GM19395 (cell line): ENCODE data around the gene CKAP5.
A peak's percentile ranks its signal among the peaks of the same experiment; 100 is the strongest.

ENCODE experiments used
- ATAC-seq: cut with Tn5 transposase; IDR thresholded peaks from one replicate; pipeline ENCODE4 v1.9.1; 2021; ENCODE audit warnings: mild to moderate bottlenecking, moderate library complexity; ENCODE audit not compliant: unreplicated experiment

The CKAP5 gene

DNA sequence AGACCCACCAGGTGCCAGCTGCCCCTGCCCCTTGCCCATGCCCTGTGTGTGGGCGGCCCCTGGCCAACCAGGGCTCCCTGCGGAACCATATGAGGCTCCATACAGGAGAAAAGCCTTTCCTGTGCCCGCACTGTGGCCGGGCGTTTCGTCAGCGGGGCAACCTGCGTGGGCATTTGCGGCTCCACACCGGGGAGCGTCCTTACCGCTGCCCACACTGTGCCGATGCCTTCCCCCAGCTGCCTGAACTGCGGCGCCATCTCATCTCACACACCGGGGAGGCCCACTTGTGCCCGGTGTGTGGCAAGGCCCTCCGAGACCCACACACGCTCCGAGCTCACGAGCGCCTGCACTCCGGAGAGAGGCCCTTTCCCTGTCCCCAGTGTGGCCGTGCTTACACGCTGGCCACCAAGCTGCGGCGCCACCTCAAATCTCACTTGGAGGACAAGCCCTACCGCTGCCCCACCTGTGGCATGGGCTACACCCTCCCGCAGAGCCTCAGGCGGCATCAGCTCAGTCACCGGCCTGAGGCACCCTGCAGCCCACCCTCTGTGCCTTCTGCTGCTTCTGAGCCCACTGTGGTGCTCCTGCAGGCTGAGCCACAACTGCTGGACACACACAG lies 140.9 kb downstream of the CKAP5 start:
- no peak for ATAC-seq

DNA sequence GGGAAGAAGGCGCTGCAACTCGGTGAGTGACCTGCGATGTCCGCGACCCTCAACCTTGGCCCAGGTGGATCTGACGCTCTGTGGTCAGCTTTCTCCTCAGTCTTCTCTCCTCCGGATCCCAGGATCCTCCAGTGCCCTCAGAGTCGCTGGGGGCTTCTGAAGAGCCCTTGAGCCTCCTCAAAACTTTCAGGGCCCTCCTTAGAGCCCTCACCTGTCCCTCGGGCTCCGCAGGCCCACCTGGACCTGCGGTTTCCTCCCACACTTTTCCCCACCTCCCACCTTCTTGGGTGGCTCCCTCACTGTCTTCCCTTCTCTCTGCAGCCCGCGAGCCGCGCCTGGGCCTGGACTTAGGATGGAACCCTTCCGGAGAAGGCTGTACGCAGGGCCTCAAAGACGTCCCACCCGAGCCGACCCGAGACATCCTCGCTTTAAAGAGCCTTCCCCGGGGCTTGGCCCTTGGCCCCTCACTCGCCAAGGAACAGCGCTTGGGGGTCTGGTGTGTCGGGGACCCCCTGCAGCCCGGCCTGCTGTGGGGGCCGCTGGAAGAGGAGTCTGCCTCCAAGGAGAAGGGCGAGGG lies 144.9 kb downstream of the CKAP5 start:
- peak; percentile 2 for ATAC-seq

DNA sequence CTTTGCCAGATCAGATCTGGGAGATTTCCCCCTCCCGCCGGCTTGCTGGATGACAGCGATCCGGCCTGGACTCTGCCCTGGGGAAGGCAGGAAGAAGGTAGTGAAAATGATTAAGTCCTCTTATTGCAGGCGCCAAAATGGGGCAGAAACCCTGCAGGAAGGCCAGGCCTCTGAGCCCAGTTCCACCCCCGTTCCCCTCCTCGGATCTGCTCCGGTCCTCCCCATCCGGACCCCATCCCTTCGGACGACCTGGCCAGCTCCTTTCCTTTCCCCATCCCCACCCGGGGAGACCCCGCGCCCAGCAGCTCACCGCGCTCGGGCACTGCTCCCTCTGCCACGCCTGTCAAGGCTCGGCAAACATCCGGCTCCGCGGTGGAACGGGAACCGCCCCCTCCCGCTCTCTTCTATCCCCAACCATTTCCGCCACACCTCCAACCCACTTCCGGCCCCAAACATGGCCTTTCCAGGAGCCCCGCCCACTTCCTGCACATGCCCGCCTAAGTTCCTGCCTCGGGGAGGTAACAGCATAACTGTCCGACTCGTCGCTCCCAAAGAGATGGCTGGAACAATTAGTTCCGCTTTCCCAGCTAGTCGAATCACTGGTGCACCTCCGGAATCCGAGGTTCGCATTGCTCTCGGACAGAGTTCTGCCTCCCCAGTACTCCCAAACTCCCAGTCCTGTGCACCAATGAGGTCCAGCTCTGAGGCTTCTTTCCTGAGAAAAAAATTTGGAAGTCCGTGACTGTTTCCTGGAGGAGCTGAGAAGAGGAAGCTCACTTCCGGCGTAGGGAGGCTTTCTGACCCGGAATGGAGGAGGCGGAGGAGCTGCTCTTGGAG lies 145.6 kb downstream of the CKAP5 start, which contains the start of the genes ARHGAP1 and ZNF408:
Gene ARHGAP1 (minus strand): TSS at position 379 of the 837 bp plus-strand sequence. CDS start 4,512 bp downstream, outside the sequence.
Gene ZNF408 (plus strand): TSS at position 791 of the 837 bp plus-strand sequence. CDS start 17 bp downstream, at position 808.
- peak; percentile 90 for ATAC-seq

DNA sequence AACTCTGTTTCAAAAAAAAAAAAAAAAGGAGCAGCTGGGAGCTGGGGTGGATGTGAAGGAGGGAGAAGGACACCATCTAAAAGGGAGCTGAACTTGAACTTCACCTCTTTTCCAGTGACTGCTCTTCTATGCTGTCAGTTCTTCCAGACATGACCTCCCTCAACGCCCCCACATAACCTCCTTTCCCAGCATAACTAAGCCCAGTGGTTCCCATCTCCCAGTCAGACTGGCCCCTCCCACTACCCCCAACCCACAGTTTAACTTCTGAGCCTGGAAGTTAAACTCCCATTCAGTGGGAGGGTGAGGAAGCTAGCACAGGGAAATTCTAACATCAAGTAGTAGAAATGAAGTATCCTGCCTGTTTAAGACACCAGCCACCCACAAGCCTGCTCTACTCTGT lies 147.5 kb downstream of the CKAP5 start:
- ATAC-seq, result no peak

DNA sequence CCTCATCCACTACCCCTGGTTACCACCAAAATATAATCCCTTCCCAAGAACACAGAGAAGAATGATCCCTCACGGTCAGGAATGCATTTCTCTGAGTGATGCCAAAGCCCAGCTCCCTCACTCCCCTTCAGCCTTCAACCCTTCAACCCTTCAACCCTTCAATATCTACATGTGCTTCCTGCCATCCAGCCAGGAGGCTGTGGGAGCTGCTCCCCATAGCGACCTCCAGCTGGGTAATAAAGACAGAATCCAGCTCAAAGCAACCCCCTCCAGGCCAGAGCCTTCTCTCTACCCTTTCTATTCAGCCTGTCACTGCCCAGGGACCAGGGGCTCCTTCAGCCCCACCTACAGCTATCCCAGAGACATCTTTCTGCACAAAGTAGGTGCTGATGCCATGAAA lies 148.4 kb downstream of the CKAP5 start:
- ATAC-seq, result no peak

DNA sequence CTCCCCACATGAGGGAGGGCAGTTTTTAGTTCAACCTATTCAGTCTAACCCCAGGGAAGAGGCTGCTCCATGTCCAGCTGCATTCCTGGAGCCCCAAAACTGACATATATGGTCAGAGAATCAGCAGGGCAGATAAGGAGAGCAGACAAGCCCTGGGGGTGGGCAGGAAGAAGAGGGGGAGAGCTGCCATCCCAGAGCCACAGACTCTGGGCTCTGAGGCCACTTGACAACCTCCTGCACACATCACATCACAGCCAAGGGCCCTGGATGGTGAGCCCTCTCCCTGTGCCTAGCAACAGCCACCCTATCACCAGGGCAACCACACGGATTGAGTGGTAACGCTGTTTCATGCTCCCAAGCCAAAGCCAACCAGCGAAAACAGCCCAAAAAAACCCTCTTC lies 148.8 kb downstream of the CKAP5 start:
- no peak for ATAC-seq

DNA sequence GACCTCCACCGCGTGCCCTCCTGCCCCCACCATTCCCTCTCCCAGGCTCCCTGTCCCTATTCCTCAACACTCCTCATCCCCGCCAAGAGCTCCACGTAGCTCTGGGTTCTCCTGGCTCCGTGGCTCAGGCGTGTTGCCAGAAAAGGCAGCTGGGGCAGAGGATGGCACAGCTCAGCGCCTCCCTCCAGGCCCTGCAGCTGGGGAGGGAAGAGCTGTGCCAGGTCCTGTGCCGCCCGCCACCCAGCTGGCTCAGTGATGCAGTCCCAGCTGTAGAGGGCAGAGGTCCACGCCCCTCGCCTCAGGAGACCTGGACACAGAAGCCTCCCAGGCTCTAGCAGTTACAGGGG lies 149.9 kb downstream of the CKAP5 start:
- ATAC-seq, result no peak

DNA sequence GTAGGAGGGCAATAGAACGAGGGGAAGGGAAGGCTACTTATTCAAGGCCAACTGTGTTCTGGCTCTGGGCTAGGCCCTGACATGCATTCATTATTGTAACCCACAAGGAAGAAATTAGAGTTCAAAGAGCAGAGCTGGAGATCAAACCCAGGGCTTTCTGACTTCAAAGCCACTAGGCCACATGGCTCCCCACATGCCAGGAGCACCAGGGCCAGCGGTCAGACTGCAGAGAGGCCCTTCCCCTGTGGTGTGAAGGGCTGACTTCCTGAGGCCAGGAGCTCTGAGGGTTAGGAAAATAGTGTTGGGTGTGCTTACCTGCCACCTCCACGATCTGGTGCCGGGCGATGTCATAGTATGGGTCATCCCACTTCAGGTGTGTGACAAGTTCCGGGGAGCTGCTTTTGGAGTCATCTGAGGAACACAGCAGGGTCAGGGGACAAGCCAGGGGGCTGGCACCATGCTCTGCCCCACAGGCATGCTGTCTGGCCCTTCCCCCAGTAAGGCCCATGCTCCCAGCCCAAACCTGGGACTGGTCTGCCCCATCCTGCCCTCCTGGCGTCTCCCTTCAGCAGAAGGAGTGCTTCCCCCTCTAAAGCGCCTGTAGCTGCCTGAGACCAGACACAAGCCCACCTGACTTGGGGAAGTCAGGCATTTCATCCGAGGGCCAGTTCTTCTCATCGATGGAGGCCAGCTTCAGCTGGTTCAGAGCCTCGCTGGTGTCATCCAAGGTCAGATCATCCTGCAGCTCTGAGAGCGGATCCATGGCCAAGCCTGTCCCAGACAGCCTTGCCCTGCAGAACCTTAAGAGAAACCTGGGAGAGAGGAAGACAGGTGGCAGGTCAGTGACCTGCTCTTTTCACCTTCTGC lies 150.5 kb downstream of the CKAP5 start:
- ATAC-seq, result no peak

DNA sequence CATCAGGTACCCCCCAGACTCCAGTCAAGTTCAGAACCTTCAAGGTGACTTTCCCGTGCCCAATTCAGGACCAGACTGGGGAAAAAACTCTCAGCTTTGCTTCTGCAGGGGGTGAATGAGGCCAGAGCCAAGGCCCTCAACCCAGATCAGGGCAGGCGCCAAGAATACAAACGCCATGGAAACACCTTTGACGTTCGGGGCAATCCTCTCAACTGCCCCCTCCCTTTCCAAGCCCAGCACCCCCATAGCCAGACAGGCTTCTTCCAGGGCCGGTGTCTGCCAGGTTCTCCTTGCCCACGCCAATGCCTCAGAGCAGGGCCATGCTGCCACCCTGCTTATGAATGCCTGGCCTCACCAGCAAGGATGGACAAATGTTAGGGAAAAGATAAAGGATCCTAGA lies 151.5 kb downstream of the CKAP5 start:
- ATAC-seq, result no peak

DNA sequence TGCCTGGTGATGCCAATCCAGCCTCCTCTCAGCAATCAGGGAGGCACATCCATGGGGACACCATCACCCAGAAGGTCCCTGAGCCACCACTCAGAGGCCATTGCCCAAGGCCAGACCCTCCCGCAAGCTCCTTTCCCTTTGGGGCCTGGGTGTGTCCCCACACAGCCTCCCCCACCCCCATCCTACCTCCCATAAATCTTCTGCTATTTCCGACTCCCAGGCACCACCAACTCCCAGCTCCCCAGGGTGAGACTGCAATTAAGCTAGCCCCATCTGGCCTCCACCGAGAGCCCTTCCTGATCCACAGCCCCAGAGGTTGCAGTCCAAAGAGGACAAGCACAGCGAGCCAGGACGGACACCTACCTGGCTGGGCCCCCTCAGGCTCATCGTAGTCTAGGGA lies 152.0 kb downstream of the CKAP5 start:
- no peak for ATAC-seq

DNA sequence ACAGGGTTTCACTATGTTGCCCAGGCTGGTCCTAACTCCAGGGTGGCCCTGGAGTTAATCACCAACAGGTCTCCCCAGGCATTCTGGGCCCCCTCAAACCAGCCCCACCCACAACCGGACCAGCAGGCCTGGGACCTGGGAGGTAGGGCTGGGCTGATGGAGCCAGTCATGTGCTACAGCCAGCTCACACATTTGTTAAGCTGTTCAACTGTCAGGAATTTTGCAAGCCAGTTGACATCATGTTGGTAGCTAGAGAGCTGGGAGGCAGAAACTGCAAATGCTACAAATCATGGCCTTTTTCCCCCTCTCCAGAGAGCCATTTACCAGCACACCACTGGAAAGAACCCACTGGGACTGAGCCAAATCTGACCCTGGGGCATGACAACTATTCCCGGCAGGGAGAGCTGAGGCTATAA lies 152.5 kb downstream of the CKAP5 start:
- ATAC-seq, result no peak
